Mammary epithelial cell (primary cell): ENCODE measurements around the gene PATJ.

Source experiments
- CTCF ChIP-seq, 2 donors: IDR thresholded peaks in 1 of 2; conservative IDR thresholded peaks in 1 of 2; 2 replicates each; pipeline ENCODE4 v1.5.1; 2011 to 2012; ENCODE audit warnings: inconsistent platforms in 2 of 2, low read length in 2 of 2, mild to moderate bottlenecking in 2 of 2, control low read depth in 1 of 2, low read depth in 1 of 2; ENCODE audit not compliant: insufficient read depth in 1 of 2; ENCODE audit errors: extremely low read depth in 1 of 2
- EZH2 ChIP-seq: IDR thresholded peaks from 2 replicates; pipeline ENCODE4 v1.6.1; 2012; ENCODE audit warnings: low read length, inconsistent platforms, borderline replicate concordance

GRCh38 chr1:61776091-61776490 lies 33.8 kb downstream of the PATJ start:
- TF ChIP-seq CTCF (conservative IDR thresholded peaks at IDR 0.05 in 1 of 2, IDR thresholded peaks at IDR 0.05 in 1 of 2; ENCODE audit: extremely low read depth in 1 of 2, insufficient read depth in 1 of 2, low read depth in 1 of 2, low read length in 2 of 2) (no peak), EZH2 (no peak)
